Left renal cortex interstitium (tissue), 4 donors: Measurements from ENCODE around the gene LSM14A. TPM values are rescaled to one million over a fixed set of nuclear protein-coding genes. Genes with fewer than 3 reads are reported as not detected.
"Not testable (repeated sequence)": the region's sequence is repeated elsewhere in the genome, so short reads cannot be mapped to it uniquely, and the experiment has no call there.

Source experiments
- DNase-seq, 4 donors: peaks; one replicate each; pipeline ENCODE4 v3.0.0-alpha.2; 2013; ENCODE audit warnings: low read depth in 4 of 4, low spot score in 2 of 4, missing footprints in 1 of 4
- polyA plus RNA-seq, 4 donors: library from polyadenylated mRNA; unstranded; fragments of 120-200 nt; gene quantifications; one replicate each; pipeline ENCODE4 v1.2.1, GENCODE V29; 2013; ENCODE audit not compliant: insufficient read length in 4 of 4

LSM14A gene
- 100 to 1,000 TPM; 154 to 199 (median 172) TPM for polyA plus RNA-seq

- DNase-seq = peak; percentile 70 to 82 (median 77)
Observed at GRCh38 chr19:34171877-34172660, at the start of gene LSM14A. Gene LSM14A (plus strand): TSS chr19:34172504. CDS start chr19:34172643, 139 bp downstream.

GRCh38 chr19:34124828-34125227 is 47.5 kb upstream of the LSM14A start:
- DNase-seq = no peak

GRCh38 chr19:34126966-34127365 is 45.3 kb upstream of the LSM14A start:
- no peak for DNase-seq

- DNase-seq = no peak
Observed at GRCh38 chr19:34127684-34128189, 44.6 kb upstream of the LSM14A start.

GRCh38 chr19:34128558-34129250 is 43.6 kb upstream of the LSM14A start:
- DNase-seq = no peak

GRCh38 chr19:34131100-34131499 is 41.2 kb upstream of the LSM14A start:
- DNase-seq = no peak

- DNase-seq = not testable (repeated sequence)
Observed at GRCh38 chr19:34132145-34132544, 40.2 kb upstream of the LSM14A start.

GRCh38 chr19:34132706-34133105 is 39.6 kb upstream of the LSM14A start:
- not testable (repeated sequence) for DNase-seq

- peak; percentile 64 to 74 (median 70) for DNase-seq
Observed at GRCh38 chr19:34134190-34135053, 37.9 kb upstream of the LSM14A start.

- no peak for DNase-seq
Observed at GRCh38 chr19:34135054-34135800, 37.1 kb upstream of the LSM14A start.

- no peak for DNase-seq
Observed at GRCh38 chr19:34135821-34136611, 36.3 kb upstream of the LSM14A start.

- no peak for DNase-seq
Observed at GRCh38 chr19:34141025-34141424, 31.3 kb upstream of the LSM14A start.

- DNase-seq = no peak
Observed at GRCh38 chr19:34142440-34142839, 29.9 kb upstream of the LSM14A start.

GRCh38 chr19:34145741-34146202 is 26.5 kb upstream of the LSM14A start:
- DNase-seq = no peak

GRCh38 chr19:34148658-34149185 is 23.6 kb upstream of the LSM14A start:
- DNase-seq = no peak

- DNase-seq = no peak
Observed at GRCh38 chr19:34149873-34150272, 22.4 kb upstream of the LSM14A start.

- no peak for DNase-seq
Observed at GRCh38 chr19:34150558-34150957, 21.7 kb upstream of the LSM14A start.

- DNase-seq = no peak
Observed at GRCh38 chr19:34151439-34151838, 20.9 kb upstream of the LSM14A start.

GRCh38 chr19:34154401-34154800 is 17.9 kb upstream of the LSM14A start:
- no peak for DNase-seq
